PC-9 (cell line): Measurements from ENCODE around the gene RENBP.

Experiments
- EZH2 ChIP-seq: fragments of 200-600 bp; sonication (generic); IDR thresholded peaks from 2 replicates; pipeline ENCODE4 v1.8.0; 2017; ENCODE audit warnings: antibody characterized with exemption, low read depth
- TF ChIP-seq, protein P1 (sequence below): fragments of 200-600 bp; sonication (generic); conservative IDR thresholded peaks from 2 replicates; pipeline ENCODE4 v1.6.1; 2017; ENCODE audit warnings: mixed run types, antibody characterized with exemption, mild to moderate bottlenecking, moderate library complexity

DNA sequence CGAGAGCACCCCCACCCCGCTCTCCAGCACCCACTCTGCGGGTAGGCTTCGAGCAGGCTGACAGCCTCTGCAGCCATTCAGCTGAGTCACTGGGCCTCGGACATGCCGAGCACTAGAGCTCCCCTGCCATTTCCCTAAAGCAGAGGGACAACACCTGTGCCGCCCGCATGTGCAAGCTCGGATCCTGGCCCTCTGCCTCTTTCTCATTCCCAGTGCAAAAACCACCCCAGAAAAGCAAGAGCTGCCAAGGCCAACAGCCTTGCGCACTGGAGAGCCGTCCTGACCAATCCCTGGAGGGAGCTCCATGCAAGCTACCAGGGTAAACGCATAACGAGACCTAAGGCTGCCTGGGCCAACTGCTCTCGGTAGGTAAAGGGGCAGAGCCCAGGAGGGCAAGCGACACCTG lies 21.8 kb upstream of the RENBP start:
- no peak for TF ChIP-seq EZH2
- TF ChIP-seq, protein P1, sequence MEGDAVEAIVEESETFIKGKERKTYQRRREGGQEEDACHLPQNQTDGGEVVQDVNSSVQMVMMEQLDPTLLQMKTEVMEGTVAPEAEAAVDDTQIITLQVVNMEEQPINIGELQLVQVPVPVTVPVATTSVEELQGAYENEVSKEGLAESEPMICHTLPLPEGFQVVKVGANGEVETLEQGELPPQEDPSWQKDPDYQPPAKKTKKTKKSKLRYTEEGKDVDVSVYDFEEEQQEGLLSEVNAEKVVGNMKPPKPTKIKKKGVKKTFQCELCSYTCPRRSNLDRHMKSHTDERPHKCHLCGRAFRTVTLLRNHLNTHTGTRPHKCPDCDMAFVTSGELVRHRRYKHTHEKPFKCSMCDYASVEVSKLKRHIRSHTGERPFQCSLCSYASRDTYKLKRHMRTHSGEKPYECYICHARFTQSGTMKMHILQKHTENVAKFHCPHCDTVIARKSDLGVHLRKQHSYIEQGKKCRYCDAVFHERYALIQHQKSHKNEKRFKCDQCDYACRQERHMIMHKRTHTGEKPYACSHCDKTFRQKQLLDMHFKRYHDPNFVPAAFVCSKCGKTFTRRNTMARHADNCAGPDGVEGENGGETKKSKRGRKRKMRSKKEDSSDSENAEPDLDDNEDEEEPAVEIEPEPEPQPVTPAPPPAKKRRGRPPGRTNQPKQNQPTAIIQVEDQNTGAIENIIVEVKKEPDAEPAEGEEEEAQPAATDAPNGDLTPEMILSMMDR, result no peak
